Uterus (tissue), 4 donors: Measurements from ENCODE around the gene ZSCAN21. TPM values are rescaled to one million over a fixed set of nuclear protein-coding genes. Genes with fewer than 3 reads are reported as not detected.
"Not testable (repeated sequence)": the region's sequence is repeated elsewhere in the genome, so short reads cannot be mapped to it uniquely, and the experiment has no call there.

Source experiments
- DNase-seq, 2 donors: peaks; one replicate each; pipeline ENCODE4 v3.0.0-alpha.2; 2019 to 2020
- H3K27ac ChIP-seq, 2 donors: fragments of 200-600 bp; sonication (generic); 1 replicate in 1 of 2; 2 replicates in 1 of 2; pipeline ENCODE4 v1.5.1; 2016 to 2018
- H3K27me3 ChIP-seq, 2 donors: fragments of 200-600 bp; sonication (generic); one replicate each; pipeline ENCODE4 v1.5.1; 2018 to 2019; ENCODE audit warnings: control low read depth in 1 of 2
- H3K36me3 ChIP-seq, 2 donors: fragments of 200-600 bp; sonication (generic); one replicate each; pipeline ENCODE4 v1.5.1; 2019; ENCODE audit warnings: control low read depth in 1 of 2
- H3K4me1 ChIP-seq, 2 donors: fragments of 200-600 bp; sonication (generic); one replicate each; pipeline ENCODE4 v1.5.1; 2018 to 2019; ENCODE audit warnings: control low read depth in 1 of 2
- H3K4me3 ChIP-seq, 2 donors: fragments of 200-600 bp; sonication (generic); 1 replicate in 1 of 2; 2 replicates in 1 of 2; pipeline ENCODE4 v1.5.1; 2018 to 2019; ENCODE audit warnings: mild to moderate bottlenecking in 1 of 2
- H3K9me3 ChIP-seq, 2 donors: fragments of 200-600 bp; sonication (generic); one replicate each; pipeline ENCODE4 v1.5.1; 2019; ENCODE audit warnings: control low read depth in 1 of 2
- CTCF ChIP-seq, 4 experiments: fragments of 200-600 bp in 2 of 4; fragments of 450-650 bp in 2 of 4; sonication (generic) in 2 of 4; IDR thresholded peaks; one replicate each; pipeline ENCODE4 v1.5.1; 2016 to 2019; ENCODE audit warnings: antibody characterized with exemption in 4 of 4, mild to moderate bottlenecking in 2 of 4, moderate library complexity in 1 of 4
- POLR2A ChIP-seq, 2 donors: fragments of 450-650 bp; IDR thresholded peaks; one replicate each; pipeline ENCODE4 v1.6.1; 2016; ENCODE audit warnings: antibody characterized with exemption in 2 of 2, mild to moderate bottlenecking in 1 of 2, moderate library complexity in 1 of 2
- intact Hi-C: fragments of 100-400 bp; cut with DNase I; formaldehyde crosslinking; loops from one replicate; pipeline ENCODE4 v1.15.1; 2023; ENCODE audit warnings: low total_unique reads
- total RNA-seq, 4 donors: library from RNA; depleted of rRNA in 3 of 4; stranded (reverse); fragments of >200 nt in 3 of 4; gene quantifications; one replicate each; pipeline versions ENCODE4 v1.1.0 to v1.2.4, GENCODE V29; 2014 to 2023
- donor health status: DM: yes; HTN: yes; CAD: no.

Gene ZSCAN21
- total RNA-seq, 4 donors from 2014 or later, result 5.0 to 28.9 (median 17.0) TPM

- Histone ChIP-seq H3K9me3 (no peaks in the 10 kb centered on the region), H3K27ac (no peak overlapping the region), H3K36me3 (no peaks in the 10 kb centered on the region), H3K27me3 (no peaks in the 10 kb centered on the region), H3K4me3 (no peak overlapping the region), H3K4me1 (no peaks in the 10 kb centered on the region)
- intact Hi-C loops, result no loop called here
- no peak for DNase-seq
- TF ChIP-seq CTCF (IDR thresholded peaks at IDR 0.05) (no peak), POLR2A (IDR thresholded peaks at IDR 0.05) (no peak)
Measured at GRCh38 chr7:100008525-100008924, 41.0 kb upstream of the ZSCAN21 start.

GRCh38 chr7:100009952-100010351 lies 39.6 kb upstream of the ZSCAN21 start:
- H3K27me3 ChIP-seq, H3K4me3 ChIP-seq, H3K27ac ChIP-seq, H3K36me3 ChIP-seq, intact Hi-C loops, H3K9me3 ChIP-seq, H3K4me1 ChIP-seq, DNase-seq: not testable (repeated sequence)

- no peaks in the 10 kb centered on the region for H3K27me3 ChIP-seq
- intact Hi-C loops, result no loop called here
- no peak overlapping the region for H3K4me3 ChIP-seq
- TF ChIP-seq CTCF (IDR thresholded peaks at IDR 0.05) (no peak), POLR2A (IDR thresholded peaks at IDR 0.05) (no peak)
- no peak for DNase-seq
- H3K9me3 ChIP-seq, result no peaks in the 10 kb centered on the region
- H3K36me3 ChIP-seq, result no peaks in the 10 kb centered on the region
- no peak overlapping the region for H3K27ac ChIP-seq
- no peaks in the 10 kb centered on the region for H3K4me1 ChIP-seq
Measured at GRCh38 chr7:100010901-100011300, 38.7 kb upstream of the ZSCAN21 start.

GRCh38 chr7:100011516-100011915 lies 38.1 kb upstream of the ZSCAN21 start:
- no peaks in the 10 kb centered on the region for H3K27me3 ChIP-seq
- peaks cover 0 to 2% of the 10 kb centered on the region in 2 donors for H3K4me1 ChIP-seq
- TF ChIP-seq POLR2A (IDR thresholded peaks at IDR 0.05), result no peak
- TF ChIP-seq CTCF (IDR thresholded peaks at IDR 0.05), result no peak
- no peaks in the 10 kb centered on the region for H3K9me3 ChIP-seq
- H3K36me3 ChIP-seq, result no peaks in the 10 kb centered on the region
- H3K27ac ChIP-seq, result no peak overlapping the region
- no peak overlapping the region for H3K4me3 ChIP-seq
- intact Hi-C loops, result no loop called here
- DNase-seq, result no peak

- H3K27ac ChIP-seq, H3K4me3 ChIP-seq, DNase-seq, H3K36me3 ChIP-seq, H3K9me3 ChIP-seq, intact Hi-C loops, H3K4me1 ChIP-seq, H3K27me3 ChIP-seq: not testable (repeated sequence)
Measured at GRCh38 chr7:100012385-100013327, 36.9 kb upstream of the ZSCAN21 start.

GRCh38 chr7:100013328-100013676 lies 36.3 kb upstream of the ZSCAN21 start:
- no peak overlapping the region for H3K4me3 ChIP-seq
- H3K9me3 ChIP-seq, result no peaks in the 10 kb centered on the region
- H3K27me3 ChIP-seq, result no peaks in the 10 kb centered on the region
- peaks cover 0 to 8% of the 10 kb centered on the region in 2 donors for H3K4me1 ChIP-seq
- DNase-seq, result no peak
- no peaks in the 10 kb centered on the region for H3K36me3 ChIP-seq
- no peak overlapping the region for H3K27ac ChIP-seq
- TF ChIP-seq CTCF (IDR thresholded peaks at IDR 0.05), result no peak
- TF ChIP-seq POLR2A (IDR thresholded peaks at IDR 0.05), result no peak
- intact Hi-C loops, result no loop called here
